ENCODE data around the gene MMEL1.

MMEL1 gene

DNA sequence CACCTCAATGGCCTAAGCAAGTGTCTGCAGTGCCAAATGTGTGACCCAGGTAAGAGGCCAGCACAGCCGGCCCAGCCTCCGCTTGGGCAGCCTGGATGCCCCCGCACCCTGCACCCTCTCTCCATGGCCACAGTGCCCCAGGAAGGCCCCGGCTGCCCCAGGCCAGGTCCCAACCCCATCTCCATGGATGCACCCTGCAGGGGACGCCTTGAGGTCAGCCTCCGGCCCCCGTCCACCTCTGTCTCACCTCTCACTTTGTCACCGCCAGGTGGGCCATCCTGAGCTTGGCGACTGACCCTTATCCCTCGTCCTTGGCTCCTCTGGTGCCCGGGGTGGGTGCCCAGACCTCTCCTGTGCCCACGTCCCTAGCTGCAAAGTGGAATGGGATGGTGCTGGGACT, 74.4 kb downstream of the MMEL1 start:
- ChIA-PET CTCF (interaction anchor here (0.6 kb wide), 1 partner anchor 24 kb away, joined by 3 read pairs; no protein-coding TSS in a partner anchor), POLR2A (interaction anchor here (1.2 kb wide), 1 partner anchor 28 kb away, joined by 3 read pairs; no protein-coding TSS in a partner anchor)
- TF ChIP-seq ELF4 (IDR thresholded peaks at IDR 0.05) (no peak), L3MBTL2 (conservative IDR thresholded peaks at IDR 0.05) (no peak), LEF1 (IDR thresholded peaks at IDR 0.05; ENCODE audit: borderline replicate concordance) (no peak), FOXK2 (IDR thresholded peaks at IDR 0.05) (no peak), HDGF (IDR thresholded peaks at IDR 0.05; ENCODE audit: borderline replicate concordance) (no peak), ARNT (IDR thresholded peaks at IDR 0.05) (no peak), SUZ12 (IDR thresholded peaks at IDR 0.05) (no peak), SP1 (IDR thresholded peaks at IDR 0.05) (no peak), CTBP1 (IDR thresholded peaks at IDR 0.05; ENCODE audit: borderline replicate concordance) (no peak), TARDBP (IDR thresholded peaks at IDR 0.05) (no peak), FOXM1 (IDR thresholded peaks at IDR 0.05; ENCODE audit: borderline replicate concordance) (no peak)
- TF ChIP-seq, protein P1, sequence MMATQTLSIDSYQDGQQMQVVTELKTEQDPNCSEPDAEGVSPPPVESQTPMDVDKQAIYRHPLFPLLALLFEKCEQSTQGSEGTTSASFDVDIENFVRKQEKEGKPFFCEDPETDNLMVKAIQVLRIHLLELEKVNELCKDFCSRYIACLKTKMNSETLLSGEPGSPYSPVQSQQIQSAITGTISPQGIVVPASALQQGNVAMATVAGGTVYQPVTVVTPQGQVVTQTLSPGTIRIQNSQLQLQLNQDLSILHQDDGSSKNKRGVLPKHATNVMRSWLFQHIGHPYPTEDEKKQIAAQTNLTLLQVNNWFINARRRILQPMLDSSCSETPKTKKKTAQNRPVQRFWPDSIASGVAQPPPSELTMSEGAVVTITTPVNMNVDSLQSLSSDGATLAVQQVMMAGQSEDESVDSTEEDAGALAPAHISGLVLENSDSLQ (IDR thresholded peaks at IDR 0.05), result no peak

DNA sequence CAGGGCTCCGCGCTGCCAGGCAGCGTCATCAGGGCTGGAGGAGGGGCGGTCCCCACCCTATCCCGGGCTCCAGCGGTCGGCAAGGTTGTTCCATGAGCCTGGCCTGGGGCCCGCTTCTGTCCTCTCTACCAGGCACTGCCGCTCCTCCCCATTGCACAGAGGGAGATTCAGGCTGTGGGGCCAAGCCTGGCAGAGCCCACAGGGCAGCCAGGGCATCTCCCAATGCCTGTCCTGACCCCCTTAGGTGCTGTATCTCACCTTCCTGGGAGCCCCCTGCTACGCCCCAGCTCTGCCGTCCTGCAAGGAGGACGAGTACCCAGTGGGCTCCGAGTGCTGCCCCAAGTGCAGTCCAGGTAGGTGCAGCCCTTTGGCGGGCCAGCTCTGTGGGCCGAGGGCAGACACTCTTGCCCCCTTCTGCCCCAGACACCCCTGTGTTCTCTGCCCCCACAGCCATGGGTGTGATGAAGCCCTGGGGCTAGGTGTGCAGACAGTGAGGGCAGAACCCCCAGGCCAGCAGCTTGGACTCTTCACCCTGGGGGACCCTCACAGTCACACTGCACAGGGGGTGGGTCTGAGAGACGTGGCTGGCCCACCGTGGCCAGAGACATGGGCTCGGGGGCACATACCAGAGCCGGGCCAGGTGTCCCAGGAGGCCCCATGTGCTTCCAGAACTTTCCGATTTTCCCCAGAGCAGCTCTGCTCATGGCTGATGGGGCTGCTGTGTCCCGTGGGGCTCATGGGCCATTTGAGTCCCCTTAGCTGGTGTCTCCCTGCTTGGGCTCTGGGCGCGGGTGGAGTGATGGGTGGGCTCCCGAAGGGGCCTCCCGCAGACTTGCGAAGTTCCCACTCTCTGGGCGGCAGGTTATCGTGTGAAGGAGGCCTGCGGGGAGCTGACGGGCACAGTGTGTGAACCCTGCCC, 75.1 kb downstream of the MMEL1 start:
- CTCF ChIA-PET, result interaction anchor here (0.6 kb wide), 1 partner anchor 24 kb away, joined by 3 read pairs; no protein-coding TSS in a partner anchor
- no peak for DNase-seq (ENCODE audit: extremely low spot score)
- POLR2A ChIA-PET, result interaction anchor here (1.2 kb wide), 1 partner anchor 28 kb away, joined by 3 read pairs; no protein-coding TSS in a partner anchor
- TF ChIP-seq L3MBTL2 (conservative IDR thresholded peaks at IDR 0.05) (no peak), BHLHE40 (IDR thresholded peaks at IDR 0.05; ENCODE audit: borderline replicate concordance) (no peak), ZNF384 (IDR thresholded peaks at IDR 0.05) (no peak), SUZ12 (IDR thresholded peaks at IDR 0.05) (no peak), TARDBP (IDR thresholded peaks at IDR 0.05) (no peak), LEF1 (IDR thresholded peaks at IDR 0.05; ENCODE audit: borderline replicate concordance) (no peak), CTBP1 (IDR thresholded peaks at IDR 0.05; ENCODE audit: borderline replicate concordance) (no peak), FOXK2 (IDR thresholded peaks at IDR 0.05) (no peak), NFRKB (IDR thresholded peaks at IDR 0.05) (no peak), ARNT (IDR thresholded peaks at IDR 0.05) (no peak), ELF4 (IDR thresholded peaks at IDR 0.05) (no peak), FOXA1 (IDR thresholded peaks at IDR 0.05) (no peak), HDGF (IDR thresholded peaks at IDR 0.05; ENCODE audit: borderline replicate concordance) (no peak), SP1 (IDR thresholded peaks at IDR 0.05) (no peak)
- TF ChIP-seq, protein P1 (IDR thresholded peaks at IDR 0.05), result no peak

More for the DNA sequence above, 74.4 kb downstream of the MMEL1 start:
- no peak for DNase-seq (ENCODE audit: extremely low spot score)

DNA sequence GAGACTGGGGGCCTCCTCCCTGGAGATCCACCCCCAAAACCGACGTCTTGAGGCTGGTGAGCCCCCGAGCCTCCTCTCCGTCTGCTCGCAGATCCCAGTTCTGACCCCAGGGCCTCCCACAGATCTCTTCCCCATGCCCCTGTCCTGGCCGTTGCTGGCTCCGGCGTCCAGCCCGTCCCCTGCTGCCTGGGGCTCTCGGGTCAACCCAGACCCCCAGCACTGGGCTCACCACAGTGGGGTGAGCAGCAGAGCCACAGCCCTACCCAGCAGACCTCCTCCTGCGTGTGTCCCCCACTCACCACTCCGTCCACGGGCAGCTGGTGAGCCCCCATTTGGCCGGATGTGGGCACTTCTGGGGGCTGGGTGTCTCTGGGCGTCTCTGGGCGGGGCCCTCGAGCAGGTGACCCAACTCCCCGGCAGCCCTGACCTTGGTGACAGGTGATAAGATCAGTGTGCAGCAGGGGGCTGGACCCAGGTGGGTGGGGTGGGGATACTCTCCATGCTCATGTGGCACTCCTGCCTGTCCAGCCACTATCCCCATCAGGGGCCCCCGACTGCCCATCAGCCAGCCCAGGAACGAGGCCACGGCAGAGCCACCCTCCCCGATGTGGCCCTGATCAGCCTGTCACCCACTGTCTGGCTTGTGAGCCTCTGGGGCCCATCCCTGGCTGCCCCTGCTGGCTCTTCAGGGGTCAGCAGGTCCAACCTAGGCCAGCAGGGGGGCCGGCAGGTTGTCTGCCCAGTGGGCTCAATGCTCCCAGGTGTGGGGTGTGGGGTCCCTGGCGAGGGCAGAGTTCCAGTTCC, 75.9 kb downstream of the MMEL1 start:
- ChIA-PET POLR2A (interaction anchor here (1.0 kb wide), 1 partner anchor 28 kb away, joined by 3 read pairs; no protein-coding TSS in a partner anchor), CTCF (no interaction called here)
- no peak for DNase-seq (ENCODE audit: extremely low spot score)
- TF ChIP-seq FOXA1 (IDR thresholded peaks at IDR 0.05) (no peak), TARDBP (IDR thresholded peaks at IDR 0.05) (no peak), FOXM1 (IDR thresholded peaks at IDR 0.05; ENCODE audit: borderline replicate concordance) (no peak), LEF1 (IDR thresholded peaks at IDR 0.05; ENCODE audit: borderline replicate concordance) (no peak), ZNF384 (IDR thresholded peaks at IDR 0.05) (no peak), CTBP1 (IDR thresholded peaks at IDR 0.05; ENCODE audit: borderline replicate concordance) (no peak), BHLHE40 (IDR thresholded peaks at IDR 0.05; ENCODE audit: borderline replicate concordance) (no peak), L3MBTL2 (conservative IDR thresholded peaks at IDR 0.05) (no peak), NFRKB (IDR thresholded peaks at IDR 0.05) (no peak), HDGF (IDR thresholded peaks at IDR 0.05; ENCODE audit: borderline replicate concordance) (no peak), ARNT (IDR thresholded peaks at IDR 0.05) (no peak), SP1 (IDR thresholded peaks at IDR 0.05) (no peak), FOXK2 (IDR thresholded peaks at IDR 0.05) (no peak), ELF4 (IDR thresholded peaks at IDR 0.05) (no peak), SUZ12 (IDR thresholded peaks at IDR 0.05) (no peak)
- TF ChIP-seq, protein P1 (IDR thresholded peaks at IDR 0.05), result no peak

DNA sequence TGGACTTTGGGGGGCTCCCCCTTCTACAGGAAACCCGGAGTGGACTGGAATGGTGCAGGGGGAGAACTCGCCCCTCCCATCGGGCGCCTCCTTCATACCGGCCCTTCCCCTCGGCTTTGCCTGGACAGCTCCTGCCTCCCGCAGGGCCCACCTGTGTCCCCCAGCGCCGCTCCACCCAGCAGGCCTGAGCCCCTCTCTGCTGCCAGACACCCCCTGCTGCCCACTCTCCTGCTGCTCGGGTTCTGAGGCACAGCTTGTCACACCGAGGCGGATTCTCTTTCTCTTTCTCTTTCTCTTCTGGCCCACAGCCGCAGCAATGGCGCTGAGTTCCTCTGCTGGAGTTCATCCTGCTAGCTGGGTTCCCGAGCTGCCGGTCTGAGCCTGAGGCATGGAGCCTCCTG, 76.5 kb downstream of the MMEL1 start, which contains the start of gene TNFRSF14:
TSS of gene TNFRSF14 (plus strand) at position 95 of the 401 bp plus-strand sequence. CDS start at position 389, 294 bp downstream.
- DNase-seq (ENCODE audit: extremely low spot score), result no peak
- POLR2A ChIA-PET, result interaction anchor here (1.0 kb wide), 1 partner anchor 29 kb away, joined by 3 read pairs; no protein-coding TSS in a partner anchor

More for the DNA sequence above, 76.5 kb downstream of the MMEL1 start, which contains the start of gene TNFRSF14:
- TF ChIP-seq ELF4 (IDR thresholded peaks at IDR 0.05), result no peak
- no peak for TF ChIP-seq LEF1 (IDR thresholded peaks at IDR 0.05; ENCODE audit: borderline replicate concordance)
- no peak for TF ChIP-seq SUZ12 (IDR thresholded peaks at IDR 0.05)
- no peak for TF ChIP-seq HDGF (IDR thresholded peaks at IDR 0.05; ENCODE audit: borderline replicate concordance)
- CTCF ChIA-PET, result no interaction called here

All from HEK293T (cell line).